ENCODE data around the gene OLR1. TPM values are rescaled to one million over a fixed set of nuclear protein-coding genes. Genes with fewer than 3 reads are reported as not detected.

The OLR1 gene
- total and polyA plus RNA-seq, 2 experiments from 2014 or later = 0.28 TPM; not detected in 1

GRCh38 chr12:10121278-10121677 lies 50.7 kb downstream of the OLR1 start:
- H3K9me3 ChIP-seq (ENCODE audit: low read depth) = no peaks in the 10 kb centered on the region
- H3K27me3 ChIP-seq = peaks cover 26% of the 10 kb centered on the region
- H3K4me1 ChIP-seq (ENCODE audit: low read depth) = no peaks in the 10 kb centered on the region
- no peaks in the 10 kb centered on the region for H3K36me3 ChIP-seq
- H3K27ac ChIP-seq = no peak overlapping the region
- H3K4me3 ChIP-seq = no peak overlapping the region
- DNase-seq (ENCODE audit: low read depth in 1 of 2, low spot score in 1 of 2) = no peak
- no peak for TF ChIP-seq CTCF (IDR thresholded peaks at IDR 0.05; ENCODE audit: low read depth, low read length)

- no peaks in the 10 kb centered on the region for H3K9me3 ChIP-seq (ENCODE audit: low read depth)
- no peak for TF ChIP-seq CTCF (IDR thresholded peaks at IDR 0.05; ENCODE audit: low read depth, low read length)
Observed at GRCh38 chr12:10119066-10119465, 52.9 kb downstream of the OLR1 start.

GRCh38 chr12:10115890-10116289 lies 56.0 kb downstream of the OLR1 start:
- H3K27ac ChIP-seq = no peak overlapping the region
- no peaks in the 10 kb centered on the region for H3K9me3 ChIP-seq (ENCODE audit: low read depth)
- H3K4me3 ChIP-seq = no peak overlapping the region
- H3K36me3 ChIP-seq = no peaks in the 10 kb centered on the region
- DNase-seq (ENCODE audit: low read depth in 1 of 2, low spot score in 1 of 2) = no peak
- peaks cover 14% of the 10 kb centered on the region for H3K27me3 ChIP-seq
- H3K4me1 ChIP-seq (ENCODE audit: low read depth) = no peaks in the 10 kb centered on the region
- no peak for TF ChIP-seq CTCF (IDR thresholded peaks at IDR 0.05; ENCODE audit: low read depth, low read length)

More at GRCh38 chr12:10119066-10119465, 52.9 kb downstream of the OLR1 start:
- no peak overlapping the region for H3K27ac ChIP-seq
- DNase-seq (ENCODE audit: low read depth in 1 of 2, low spot score in 1 of 2) = no peak
- H3K4me1 ChIP-seq (ENCODE audit: low read depth) = no peaks in the 10 kb centered on the region
- H3K36me3 ChIP-seq = no peaks in the 10 kb centered on the region
- H3K4me3 ChIP-seq = no peak overlapping the region
- H3K27me3 ChIP-seq = peaks cover 14% of the 10 kb centered on the region

- no peak overlapping the region for H3K27ac ChIP-seq
- no peak overlapping the region for H3K4me3 ChIP-seq
Observed at GRCh38 chr12:10115311-10115710, 56.6 kb downstream of the OLR1 start.

GRCh38 chr12:10113920-10114319 lies 58.0 kb downstream of the OLR1 start:
- no peaks in the 10 kb centered on the region for H3K36me3 ChIP-seq
- no peaks in the 10 kb centered on the region for H3K9me3 ChIP-seq (ENCODE audit: low read depth)
- H3K27me3 ChIP-seq = peaks cover 11% of the 10 kb centered on the region
- H3K27ac ChIP-seq = no peak overlapping the region
- H3K4me1 ChIP-seq (ENCODE audit: low read depth) = no peaks in the 10 kb centered on the region
- no peak for DNase-seq (ENCODE audit: low read depth in 1 of 2, low spot score in 1 of 2)
- no peak for TF ChIP-seq CTCF (IDR thresholded peaks at IDR 0.05; ENCODE audit: low read depth, low read length)
- no peak overlapping the region for H3K4me3 ChIP-seq

More at GRCh38 chr12:10115311-10115710, 56.6 kb downstream of the OLR1 start:
- no peaks in the 10 kb centered on the region for H3K4me1 ChIP-seq (ENCODE audit: low read depth)
- no peaks in the 10 kb centered on the region for H3K36me3 ChIP-seq
- no peak for DNase-seq (ENCODE audit: low read depth in 1 of 2, low spot score in 1 of 2)
- H3K9me3 ChIP-seq (ENCODE audit: low read depth) = no peaks in the 10 kb centered on the region
- no peak for TF ChIP-seq CTCF (IDR thresholded peaks at IDR 0.05; ENCODE audit: low read depth, low read length)
- peaks cover 14% of the 10 kb centered on the region for H3K27me3 ChIP-seq

GRCh38 chr12:10113075-10113474 lies 58.9 kb downstream of the OLR1 start:
- TF ChIP-seq CTCF (IDR thresholded peaks at IDR 0.05; ENCODE audit: low read depth, low read length) = no peak

More at GRCh38 chr12:10113075-10113474, 58.9 kb downstream of the OLR1 start:
- Histone ChIP-seq H3K4me1 (ENCODE audit: low read depth) (no peaks in the 10 kb centered on the region), H3K4me3 (no peak overlapping the region), H3K27ac (no peak overlapping the region), H3K27me3 (peaks cover 3% of the 10 kb centered on the region), H3K9me3 (ENCODE audit: low read depth) (no peaks in the 10 kb centered on the region), H3K36me3 (no peaks in the 10 kb centered on the region)
- DNase-seq (ENCODE audit: low read depth in 1 of 2, low spot score in 1 of 2) = no peak

All from cardiac muscle cell (in vitro differentiated cells and primary cell).